ENCODE data around the gene PLVAP. TPM values are rescaled to one million over a fixed set of nuclear protein-coding genes. Genes with fewer than 3 reads are reported as not detected.

PLVAP gene
- total and polyA plus RNA-seq, 9 of the 15 experiments (the other 6 are each of a cell fraction or from before 2014, with no cell fraction given), result 0.09 to 0.84 (median 0.51) TPM; not detected in 4

DNA sequence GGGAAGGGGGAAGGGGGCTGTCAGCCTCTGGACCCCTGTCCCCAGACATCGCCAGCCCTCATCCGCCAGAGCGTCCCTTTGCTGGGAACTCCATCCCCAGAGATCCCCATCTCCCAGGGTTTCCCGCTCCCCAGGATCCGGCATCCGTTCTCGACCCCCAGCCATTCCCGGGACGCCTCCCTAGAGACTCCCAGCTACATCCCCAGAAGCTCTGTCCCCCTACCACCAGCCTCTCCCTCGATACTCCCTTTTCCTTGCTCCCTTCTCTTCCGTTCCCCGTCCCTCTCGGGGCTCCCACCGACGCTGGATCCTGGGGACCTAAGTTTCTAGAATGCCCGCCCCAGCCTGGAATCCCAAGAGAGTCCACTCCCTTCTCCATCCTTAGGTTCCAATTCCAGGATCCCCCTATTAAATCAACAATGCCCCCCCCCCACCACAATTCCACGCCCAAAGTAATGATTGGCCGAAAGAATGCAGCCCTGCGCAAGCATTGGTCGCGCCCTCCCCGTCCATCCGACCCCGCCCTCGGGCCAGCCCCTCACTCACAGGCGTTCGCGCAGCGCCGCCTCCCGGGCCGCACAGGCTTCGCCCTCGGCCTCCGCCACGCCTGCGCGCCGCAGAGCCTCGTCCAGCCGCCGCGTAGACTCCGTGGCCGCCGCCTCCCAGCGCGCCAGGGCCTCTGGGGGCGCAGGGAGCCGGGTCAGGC, 13.7 kb upstream of the PLVAP start (continued):
- TF ChIP-seq, protein P1, sequence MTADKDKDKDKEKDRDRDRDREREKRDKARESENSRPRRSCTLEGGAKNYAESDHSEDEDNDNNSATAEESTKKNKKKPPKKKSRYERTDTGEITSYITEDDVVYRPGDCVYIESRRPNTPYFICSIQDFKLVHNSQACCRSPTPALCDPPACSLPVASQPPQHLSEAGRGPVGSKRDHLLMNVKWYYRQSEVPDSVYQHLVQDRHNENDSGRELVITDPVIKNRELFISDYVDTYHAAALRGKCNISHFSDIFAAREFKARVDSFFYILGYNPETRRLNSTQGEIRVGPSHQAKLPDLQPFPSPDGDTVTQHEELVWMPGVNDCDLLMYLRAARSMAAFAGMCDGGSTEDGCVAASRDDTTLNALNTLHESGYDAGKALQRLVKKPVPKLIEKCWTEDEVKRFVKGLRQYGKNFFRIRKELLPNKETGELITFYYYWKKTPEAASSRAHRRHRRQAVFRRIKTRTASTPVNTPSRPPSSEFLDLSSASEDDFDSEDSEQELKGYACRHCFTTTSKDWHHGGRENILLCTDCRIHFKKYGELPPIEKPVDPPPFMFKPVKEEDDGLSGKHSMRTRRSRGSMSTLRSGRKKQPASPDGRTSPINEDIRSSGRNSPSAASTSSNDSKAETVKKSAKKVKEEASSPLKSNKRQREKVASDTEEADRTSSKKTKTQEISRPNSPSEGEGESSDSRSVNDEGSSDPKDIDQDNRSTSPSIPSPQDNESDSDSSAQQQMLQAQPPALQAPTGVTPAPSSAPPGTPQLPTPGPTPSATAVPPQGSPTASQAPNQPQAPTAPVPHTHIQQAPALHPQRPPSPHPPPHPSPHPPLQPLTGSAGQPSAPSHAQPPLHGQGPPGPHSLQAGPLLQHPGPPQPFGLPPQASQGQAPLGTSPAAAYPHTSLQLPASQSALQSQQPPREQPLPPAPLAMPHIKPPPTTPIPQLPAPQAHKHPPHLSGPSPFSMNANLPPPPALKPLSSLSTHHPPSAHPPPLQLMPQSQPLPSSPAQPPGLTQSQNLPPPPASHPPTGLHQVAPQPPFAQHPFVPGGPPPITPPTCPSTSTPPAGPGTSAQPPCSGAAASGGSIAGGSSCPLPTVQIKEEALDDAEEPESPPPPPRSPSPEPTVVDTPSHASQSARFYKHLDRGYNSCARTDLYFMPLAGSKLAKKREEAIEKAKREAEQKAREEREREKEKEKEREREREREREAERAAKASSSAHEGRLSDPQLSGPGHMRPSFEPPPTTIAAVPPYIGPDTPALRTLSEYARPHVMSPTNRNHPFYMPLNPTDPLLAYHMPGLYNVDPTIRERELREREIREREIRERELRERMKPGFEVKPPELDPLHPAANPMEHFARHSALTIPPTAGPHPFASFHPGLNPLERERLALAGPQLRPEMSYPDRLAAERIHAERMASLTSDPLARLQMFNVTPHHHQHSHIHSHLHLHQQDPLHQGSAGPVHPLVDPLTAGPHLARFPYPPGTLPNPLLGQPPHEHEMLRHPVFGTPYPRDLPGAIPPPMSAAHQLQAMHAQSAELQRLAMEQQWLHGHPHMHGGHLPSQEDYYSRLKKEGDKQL (CRISPR knock-in tag; IDR thresholded peaks at IDR 0.05; ENCODE audit: borderline replicate concordance), result no peak
- TF ChIP-seq HNRNPLL (IDR thresholded peaks at IDR 0.05; ENCODE audit: low read depth, low read length, poor library complexity, severe bottlenecking), result peak; percentile 92
- TF ChIP-seq LARP7 (IDR thresholded peaks at IDR 0.05), result no peak
- TF ChIP-seq ESRRB (CRISPR knock-in tag; IDR thresholded peaks at IDR 0.05; ENCODE audit: borderline replicate concordance), result no peak
- peak; percentile 43; the same call in 1 of the 2 replicates for TF ChIP-seq SMC3 (conservative IDR thresholded peaks at IDR 0.05; ENCODE audit: insufficient read depth, low read depth, low read length)
- peak; percentile 62; the same call in 1 of the 2 replicates for TF ChIP-seq CREB1 (IDR thresholded peaks at IDR 0.05)
- TF ChIP-seq CREB1 (CRISPR knock-in tag; IDR thresholded peaks at IDR 0.05), result peak; percentile 74
- TF ChIP-seq, protein P2, sequence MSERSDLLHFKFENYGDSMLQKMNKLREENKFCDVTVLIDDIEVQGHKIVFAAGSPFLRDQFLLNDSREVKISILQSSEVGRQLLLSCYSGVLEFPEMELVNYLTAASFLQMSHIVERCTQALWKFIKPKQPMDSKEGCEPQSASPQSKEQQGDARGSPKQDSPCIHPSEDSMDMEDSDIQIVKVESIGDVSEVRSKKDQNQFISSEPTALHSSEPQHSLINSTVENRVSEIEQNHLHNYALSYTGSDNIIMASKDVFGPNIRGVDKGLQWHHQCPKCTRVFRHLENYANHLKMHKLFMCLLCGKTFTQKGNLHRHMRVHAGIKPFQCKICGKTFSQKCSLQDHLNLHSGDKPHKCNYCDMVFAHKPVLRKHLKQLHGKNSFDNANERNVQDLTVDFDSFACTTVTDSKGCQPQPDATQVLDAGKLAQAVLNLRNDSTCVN (CRISPR knock-in tag; IDR thresholded peaks at IDR 0.05), result 0 out of 2 replicates have a peak, but pooled peaks have one; percentile 8
- peak in 1 of 2 experiments; percentile 37; a peak in 2 of 4 replicates for TF ChIP-seq FOXK2 (conservative IDR thresholded peaks at IDR 0.05 in 1 of 2, IDR thresholded peaks at IDR 0.05 in 1 of 2; ENCODE audit: low read depth in 2 of 2)
- TF ChIP-seq, protein P3, sequence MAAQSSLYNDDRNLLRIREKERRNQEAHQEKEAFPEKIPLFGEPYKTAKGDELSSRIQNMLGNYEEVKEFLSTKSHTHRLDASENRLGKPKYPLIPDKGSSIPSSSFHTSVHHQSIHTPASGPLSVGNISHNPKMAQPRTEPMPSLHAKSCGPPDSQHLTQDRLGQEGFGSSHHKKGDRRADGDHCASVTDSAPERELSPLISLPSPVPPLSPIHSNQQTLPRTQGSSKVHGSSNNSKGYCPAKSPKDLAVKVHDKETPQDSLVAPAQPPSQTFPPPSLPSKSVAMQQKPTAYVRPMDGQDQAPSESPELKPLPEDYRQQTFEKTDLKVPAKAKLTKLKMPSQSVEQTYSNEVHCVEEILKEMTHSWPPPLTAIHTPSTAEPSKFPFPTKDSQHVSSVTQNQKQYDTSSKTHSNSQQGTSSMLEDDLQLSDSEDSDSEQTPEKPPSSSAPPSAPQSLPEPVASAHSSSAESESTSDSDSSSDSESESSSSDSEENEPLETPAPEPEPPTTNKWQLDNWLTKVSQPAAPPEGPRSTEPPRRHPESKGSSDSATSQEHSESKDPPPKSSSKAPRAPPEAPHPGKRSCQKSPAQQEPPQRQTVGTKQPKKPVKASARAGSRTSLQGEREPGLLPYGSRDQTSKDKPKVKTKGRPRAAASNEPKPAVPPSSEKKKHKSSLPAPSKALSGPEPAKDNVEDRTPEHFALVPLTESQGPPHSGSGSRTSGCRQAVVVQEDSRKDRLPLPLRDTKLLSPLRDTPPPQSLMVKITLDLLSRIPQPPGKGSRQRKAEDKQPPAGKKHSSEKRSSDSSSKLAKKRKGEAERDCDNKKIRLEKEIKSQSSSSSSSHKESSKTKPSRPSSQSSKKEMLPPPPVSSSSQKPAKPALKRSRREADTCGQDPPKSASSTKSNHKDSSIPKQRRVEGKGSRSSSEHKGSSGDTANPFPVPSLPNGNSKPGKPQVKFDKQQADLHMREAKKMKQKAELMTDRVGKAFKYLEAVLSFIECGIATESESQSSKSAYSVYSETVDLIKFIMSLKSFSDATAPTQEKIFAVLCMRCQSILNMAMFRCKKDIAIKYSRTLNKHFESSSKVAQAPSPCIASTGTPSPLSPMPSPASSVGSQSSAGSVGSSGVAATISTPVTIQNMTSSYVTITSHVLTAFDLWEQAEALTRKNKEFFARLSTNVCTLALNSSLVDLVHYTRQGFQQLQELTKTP (IDR thresholded peaks at IDR 0.05; ENCODE audit: low read depth in 1 of 2, partially characterized antibody in 2 of 2), result no peak

Data from K562 (cell line).